ENCODE measurements around the gene GGT5.

GGT5 gene

GRCh38 chr22:24236656-24237055, 8.2 kb downstream of the GGT5 start:
- Histone ChIP-seq H3K9ac (no peak overlapping the region), H3K4me2 (no peak overlapping the region), H3K79me2 (ENCODE audit: insufficient read depth, low read depth) (no peaks in the 10 kb centered on the region), H3K4me1 (ENCODE audit: low read depth, poor library complexity, severe bottlenecking) (no peaks in the 10 kb centered on the region), H2AFZ (ENCODE audit: low read depth) (no peak overlapping the region), H3K27me3 (ENCODE audit: insufficient read depth, low read depth) (no peaks in the 10 kb centered on the region), H3K36me3 (ENCODE audit: insufficient read depth) (no peaks in the 10 kb centered on the region), H3K4me3 (IDR thresholded peaks at IDR 0.05; ENCODE audit: insufficient read depth, low read depth, low read length) (no peak overlapping the region), H4K20me1 (ENCODE audit: insufficient read depth) (no peaks in the 10 kb centered on the region), H3K27ac (no peak overlapping the region)
- no peak for TF ChIP-seq CTCF (conservative IDR thresholded peaks at IDR 0.05; ENCODE audit: low read depth, low read length)

GRCh38 chr22:24235315-24235714, 9.6 kb downstream of the GGT5 start:
- TF ChIP-seq CTCF (conservative IDR thresholded peaks at IDR 0.05; ENCODE audit: low read depth, low read length): no peak
- H3K4me1 ChIP-seq (ENCODE audit: low read depth, poor library complexity, severe bottlenecking): no peaks in the 10 kb centered on the region
- H3K9ac ChIP-seq: no peak overlapping the region
- H3K79me2 ChIP-seq (ENCODE audit: insufficient read depth, low read depth): no peaks in the 10 kb centered on the region
- no peaks in the 10 kb centered on the region for H4K20me1 ChIP-seq (ENCODE audit: insufficient read depth)
- H3K36me3 ChIP-seq (ENCODE audit: insufficient read depth): no peaks in the 10 kb centered on the region
- no peak overlapping the region for H2AFZ ChIP-seq (ENCODE audit: low read depth)
- H3K27me3 ChIP-seq (ENCODE audit: insufficient read depth, low read depth): no peaks in the 10 kb centered on the region
- no peak overlapping the region for H3K4me2 ChIP-seq
- H3K4me3 ChIP-seq (IDR thresholded peaks at IDR 0.05; ENCODE audit: insufficient read depth, low read depth, low read length): no peak overlapping the region
- H3K27ac ChIP-seq: no peak overlapping the region

- no peaks in the 10 kb centered on the region for H4K20me1 ChIP-seq (ENCODE audit: insufficient read depth)
- H3K27me3 ChIP-seq (ENCODE audit: insufficient read depth, low read depth): no peaks in the 10 kb centered on the region
- H3K9ac ChIP-seq: no peak overlapping the region
- no peaks in the 10 kb centered on the region for H3K79me2 ChIP-seq (ENCODE audit: insufficient read depth, low read depth)
- H3K27ac ChIP-seq: no peak overlapping the region
- TF ChIP-seq CTCF (conservative IDR thresholded peaks at IDR 0.05; ENCODE audit: low read depth, low read length): no peak
- H3K4me2 ChIP-seq: no peak overlapping the region
- no peaks in the 10 kb centered on the region for H3K4me1 ChIP-seq (ENCODE audit: low read depth, poor library complexity, severe bottlenecking)
- no peak overlapping the region for H3K4me3 ChIP-seq (IDR thresholded peaks at IDR 0.05; ENCODE audit: insufficient read depth, low read depth, low read length)
- H3K36me3 ChIP-seq (ENCODE audit: insufficient read depth): no peaks in the 10 kb centered on the region
- no peak overlapping the region for H2AFZ ChIP-seq (ENCODE audit: low read depth)
Observed at GRCh38 chr22:24233816-24234215, 11.1 kb downstream of the GGT5 start.

GRCh38 chr22:24233235-24233634, 11.6 kb downstream of the GGT5 start:
- H2AFZ ChIP-seq (ENCODE audit: low read depth): no peak overlapping the region
- H3K27ac ChIP-seq: no peak overlapping the region
- H3K27me3 ChIP-seq (ENCODE audit: insufficient read depth, low read depth): no peaks in the 10 kb centered on the region
- no peaks in the 10 kb centered on the region for H4K20me1 ChIP-seq (ENCODE audit: insufficient read depth)
- no peak overlapping the region for H3K4me2 ChIP-seq
- H3K4me3 ChIP-seq (IDR thresholded peaks at IDR 0.05; ENCODE audit: insufficient read depth, low read depth, low read length): no peak overlapping the region
- H3K79me2 ChIP-seq (ENCODE audit: insufficient read depth, low read depth): no peaks in the 10 kb centered on the region
- H3K9ac ChIP-seq: no peak overlapping the region
- no peaks in the 10 kb centered on the region for H3K36me3 ChIP-seq (ENCODE audit: insufficient read depth)
- no peak for TF ChIP-seq CTCF (conservative IDR thresholded peaks at IDR 0.05; ENCODE audit: low read depth, low read length)
- no peaks in the 10 kb centered on the region for H3K4me1 ChIP-seq (ENCODE audit: low read depth, poor library complexity, severe bottlenecking)

- H3K9ac ChIP-seq: no peak overlapping the region
- no peaks in the 10 kb centered on the region for H4K20me1 ChIP-seq (ENCODE audit: insufficient read depth)
- no peaks in the 10 kb centered on the region for H3K4me1 ChIP-seq (ENCODE audit: low read depth, poor library complexity, severe bottlenecking)
- H3K36me3 ChIP-seq (ENCODE audit: insufficient read depth): no peaks in the 10 kb centered on the region
- no peaks in the 10 kb centered on the region for H3K27me3 ChIP-seq (ENCODE audit: insufficient read depth, low read depth)
- no peak for TF ChIP-seq CTCF (conservative IDR thresholded peaks at IDR 0.05; ENCODE audit: low read depth, low read length)
- H2AFZ ChIP-seq (ENCODE audit: low read depth): no peak overlapping the region
- H3K4me2 ChIP-seq: no peak overlapping the region
- H3K4me3 ChIP-seq (IDR thresholded peaks at IDR 0.05; ENCODE audit: insufficient read depth, low read depth, low read length): no peak overlapping the region
- no peaks in the 10 kb centered on the region for H3K79me2 ChIP-seq (ENCODE audit: insufficient read depth, low read depth)
- no peak overlapping the region for H3K27ac ChIP-seq
Observed at GRCh38 chr22:24232725-24233124, 12.2 kb downstream of the GGT5 start.
